Astrocyte of the cerebellum (primary cell): ENCODE data around the gene TMEM229B.

ENCODE experiments used
- DNase-seq: peaks from one replicate; pipeline ENCODE4 v3.0.0-alpha.2; 2011; ENCODE audit warnings: low read depth
- H3K4me3 ChIP-seq: 2 replicates; pipeline ENCODE4 v1.5.1; 2011; ENCODE audit warnings: mild to moderate bottlenecking, low read depth, low read length, moderate library complexity
- CTCF ChIP-seq: IDR thresholded peaks from 2 replicates; pipeline ENCODE4 v1.5.1; 2012; ENCODE audit warnings: low read length, low read depth, moderate library complexity, mild to moderate bottlenecking; ENCODE audit errors: missing control alignments
- in situ Hi-C: cut with HindIII; loops from 2 replicates; pipeline ENCODE4 v1.10.0; 2017; ENCODE audit warnings: low sequenced_read_pairs

Gene TMEM229B

GRCh38 chr14:67432050-67432564 is 56.4 kb downstream of the TMEM229B start:
- no peak for TF ChIP-seq CTCF
- H3K4me3 ChIP-seq = no peak overlapping the region
- DNase-seq = no peak
- in situ Hi-C loops = loop anchor here (5.0 kb wide), 1 partner anchor 140 kb away; no protein-coding TSS in a partner anchor

GRCh38 chr14:67429510-67430205 is 58.9 kb downstream of the TMEM229B start:
- TF ChIP-seq CTCF = no peak
- DNase-seq = no peak
- no peak overlapping the region for H3K4me3 ChIP-seq
- in situ Hi-C loops = loop anchor here (5.0 kb wide), 1 partner anchor 143 kb away; no protein-coding TSS in a partner anchor

DNA sequence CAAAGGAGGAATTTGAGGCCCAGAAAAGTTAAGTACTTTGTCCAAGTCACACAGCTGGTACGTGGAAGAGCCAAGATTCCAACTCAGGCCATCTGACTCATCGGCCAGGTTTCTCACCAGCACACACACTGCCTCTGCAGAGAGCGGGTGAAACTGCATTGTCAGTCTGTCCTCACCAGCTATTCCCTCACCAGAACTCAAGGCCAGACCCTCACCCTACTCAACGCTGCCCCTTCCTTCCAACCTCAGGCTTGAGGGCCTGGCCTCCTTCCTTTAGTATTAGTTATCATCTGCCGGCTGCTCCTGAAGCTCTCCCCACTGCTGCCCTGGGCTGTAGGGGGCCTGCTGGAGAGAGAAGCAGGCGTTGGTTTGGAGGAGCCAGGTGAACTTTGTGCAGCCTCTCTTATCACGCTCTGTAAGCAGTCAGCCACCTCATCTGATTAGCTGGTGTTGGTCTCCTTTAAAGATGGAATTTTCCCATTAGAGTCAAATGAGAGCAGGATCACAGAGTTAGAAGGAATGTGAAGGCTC is 60.0 kb downstream of the TMEM229B start:
- no peak overlapping the region for H3K4me3 ChIP-seq
- in situ Hi-C loops = no loop called here
- peak; percentile 24 for DNase-seq
- TF ChIP-seq CTCF = peak; percentile 20

DNA sequence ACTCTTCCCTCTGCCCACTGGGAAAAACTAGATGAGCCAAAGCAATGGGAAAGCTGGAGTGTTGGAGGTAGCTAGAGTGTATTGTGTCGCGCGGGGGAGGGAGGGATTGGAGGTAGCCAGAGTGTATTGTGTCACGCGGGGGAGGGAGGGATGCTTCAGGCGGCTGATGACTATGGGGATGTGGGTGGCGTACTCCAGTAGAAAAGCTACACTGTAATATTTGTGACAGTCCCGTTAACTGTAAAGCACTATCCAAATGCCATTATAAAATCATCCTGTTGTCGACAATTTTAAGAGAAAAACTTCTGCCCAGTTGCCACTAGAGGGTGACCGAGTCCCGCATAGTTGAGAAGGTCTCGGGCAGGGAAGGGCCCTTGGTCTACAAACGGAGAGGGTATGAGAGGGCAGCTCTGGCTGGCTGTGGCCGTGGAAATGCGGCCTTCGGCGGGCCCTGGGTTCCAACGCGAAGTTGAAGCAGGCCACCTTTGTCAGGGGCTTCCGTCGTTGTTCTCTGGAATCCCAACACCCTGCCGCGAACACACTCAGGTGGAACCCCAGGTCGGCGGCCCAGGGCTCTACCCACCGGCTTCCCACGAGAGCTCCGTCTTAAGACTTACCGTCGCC is 61.4 kb downstream of the TMEM229B start:
- peak; percentile 73 for DNase-seq
- in situ Hi-C loops = no loop called here
- peak; percentile 82 for TF ChIP-seq CTCF
- no peak overlapping the region for H3K4me3 ChIP-seq

DNA sequence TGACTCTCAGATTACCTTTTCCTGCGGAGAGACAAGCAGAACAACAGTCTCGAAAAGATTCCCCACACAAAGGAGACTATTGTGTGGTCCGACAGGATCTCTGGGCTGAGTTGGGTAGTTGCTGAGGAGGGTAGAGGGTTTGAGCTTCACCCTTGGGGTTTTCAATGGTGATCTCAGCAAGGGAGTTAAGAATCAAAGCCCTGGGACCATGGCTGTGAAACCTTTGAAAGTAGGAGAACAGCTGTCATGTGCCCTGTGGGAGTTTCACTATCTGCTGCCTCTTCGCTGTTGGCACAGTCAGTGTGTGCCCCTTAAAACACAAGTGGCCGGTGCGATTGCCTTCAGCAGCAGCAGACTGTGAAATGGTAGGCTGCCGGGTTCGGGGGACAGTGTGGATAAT is 62.4 kb downstream of the TMEM229B start:
- in situ Hi-C loops = no loop called here
- no peak for TF ChIP-seq CTCF
- no peak for DNase-seq
- H3K4me3 ChIP-seq = no peak overlapping the region

- no peak overlapping the region for H3K4me3 ChIP-seq
- DNase-seq = no peak
- in situ Hi-C loops = no loop called here
- TF ChIP-seq CTCF = no peak
Observed at GRCh38 chr14:67425608-67426007, 62.9 kb downstream of the TMEM229B start.
